Gastrocnemius medialis (tissue), 4 donors: ENCODE measurements around the gene SEC14L1.

Source experiments
- POLR2A ChIP-seq, 2 donors: fragments of 450-650 bp; IDR thresholded peaks; one replicate each; pipeline ENCODE4 v1.6.1; 2017; ENCODE audit warnings: antibody characterized with exemption in 2 of 2, mild to moderate bottlenecking in 2 of 2, moderate library complexity in 2 of 2
- TF ChIP-seq, protein P1 (sequence below), 5 experiments: fragments of 450-650 bp in 3 of 5; fragments of 200-600 bp in 2 of 5; sonication (generic) in 2 of 5; IDR thresholded peaks in 4 of 5; conservative IDR thresholded peaks in 1 of 5; 1 replicate in 4 of 5; 2 replicates in 1 of 5; pipeline ENCODE4 v1.5.1; 2016 to 2019; ENCODE audit warnings: antibody characterized with exemption in 5 of 5, mild to moderate bottlenecking in 3 of 5, moderate library complexity in 3 of 5

GRCh38 chr17:77153472-77153871 lies 12.7 kb downstream of the SEC14L1 start:
- TF ChIP-seq POLR2A (IDR thresholded peaks at IDR 0.05): no peak
- TF ChIP-seq, protein P1, sequence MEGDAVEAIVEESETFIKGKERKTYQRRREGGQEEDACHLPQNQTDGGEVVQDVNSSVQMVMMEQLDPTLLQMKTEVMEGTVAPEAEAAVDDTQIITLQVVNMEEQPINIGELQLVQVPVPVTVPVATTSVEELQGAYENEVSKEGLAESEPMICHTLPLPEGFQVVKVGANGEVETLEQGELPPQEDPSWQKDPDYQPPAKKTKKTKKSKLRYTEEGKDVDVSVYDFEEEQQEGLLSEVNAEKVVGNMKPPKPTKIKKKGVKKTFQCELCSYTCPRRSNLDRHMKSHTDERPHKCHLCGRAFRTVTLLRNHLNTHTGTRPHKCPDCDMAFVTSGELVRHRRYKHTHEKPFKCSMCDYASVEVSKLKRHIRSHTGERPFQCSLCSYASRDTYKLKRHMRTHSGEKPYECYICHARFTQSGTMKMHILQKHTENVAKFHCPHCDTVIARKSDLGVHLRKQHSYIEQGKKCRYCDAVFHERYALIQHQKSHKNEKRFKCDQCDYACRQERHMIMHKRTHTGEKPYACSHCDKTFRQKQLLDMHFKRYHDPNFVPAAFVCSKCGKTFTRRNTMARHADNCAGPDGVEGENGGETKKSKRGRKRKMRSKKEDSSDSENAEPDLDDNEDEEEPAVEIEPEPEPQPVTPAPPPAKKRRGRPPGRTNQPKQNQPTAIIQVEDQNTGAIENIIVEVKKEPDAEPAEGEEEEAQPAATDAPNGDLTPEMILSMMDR (IDR thresholded peaks at IDR 0.05 in 4 of 5, conservative IDR thresholded peaks at IDR 0.05 in 1 of 5): no peak
